ENCODE results near the gene KRTAP21-1. TPM values are rescaled to one million over a fixed set of nuclear protein-coding genes. Genes with fewer than 3 reads are reported as not detected.

KRTAP21-1 gene
- total RNA-seq, 1 experiment from 2014 or later: not detected

DNA sequence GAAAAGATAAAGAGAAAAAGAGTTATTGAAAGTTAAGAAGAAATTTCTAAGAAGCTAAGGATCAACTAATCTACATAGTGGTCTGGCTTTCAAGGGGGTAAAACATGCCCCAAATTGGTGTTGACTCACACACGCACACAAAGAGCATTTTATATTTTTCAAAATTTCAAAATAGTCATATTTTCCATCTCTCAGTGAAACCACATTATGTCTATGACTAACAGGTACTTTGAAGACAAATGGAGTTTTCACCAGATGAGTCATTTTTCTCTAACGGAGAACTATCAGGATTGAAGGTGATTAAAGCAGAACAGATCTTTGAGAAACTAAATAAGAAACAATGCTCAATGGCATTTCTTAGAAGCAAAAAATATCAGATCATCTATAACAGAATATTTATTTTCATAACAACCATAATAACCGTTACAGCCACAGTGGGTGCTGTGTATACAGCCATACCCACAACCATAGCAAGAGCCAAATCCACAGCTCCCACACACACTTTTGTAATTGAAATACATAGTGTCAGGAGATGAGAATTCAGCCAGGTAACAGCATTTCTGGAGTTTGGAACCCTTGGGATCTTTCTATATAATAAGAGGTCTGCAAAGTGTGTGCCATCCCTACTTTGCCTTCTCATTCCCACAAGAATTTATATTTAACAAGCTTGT lies 36.9 kb downstream of the KRTAP21-1 start, which contains the start of gene KRTAP21-3:
KRTAP21-3 (minus strand) TSS at position 539 of the 671 bp plus-strand sequence; CDS start at position 521, 18 bp downstream.
- Histone ChIP-seq H3K4me1 (ENCODE audit: insufficient read depth, low read length) (no peaks in the 10 kb centered on the region), H3K9me3 (ENCODE audit: control insufficient read depth, low read depth, low read length) (no peaks in the 10 kb centered on the region), H2BK20ac (ENCODE audit: low read depth, low read length, poor library complexity, severe bottlenecking) (no peak within 1 kb of the TSS), H3K18ac (ENCODE audit: insufficient read length, low read depth, low read length) (no peak within 1 kb of the TSS), H3K4me2 (ENCODE audit: insufficient read depth, insufficient read length, low read length) (no peak within 1 kb of the TSS), H3K23me2 (ENCODE audit: insufficient read length, low read depth, low read length, poor library complexity, severe bottlenecking) (no peaks in the 10 kb centered on the region), H4K5ac (ENCODE audit: insufficient read length, low read depth, low read length) (no peak within 1 kb of the TSS), H3K27me3 (ENCODE audit: insufficient read depth, low read length) (no peaks in the 10 kb centered on the region), H3K56ac (ENCODE audit: insufficient read length, low read depth, low read length) (no peak within 1 kb of the TSS), H4K8ac (replicated peaks; ENCODE audit: insufficient read length, low read depth, low read length) (no peak within 1 kb of the TSS), H2AFZ (ENCODE audit: low read length) (no peak within 1 kb of the TSS), H3K14ac (ENCODE audit: insufficient read depth, low read length) (no peak within 1 kb of the TSS), H3K23ac (ENCODE audit: insufficient read length, low read depth, low read length) (no peak within 1 kb of the TSS), H3K27ac (ENCODE audit: insufficient read length, low read depth, low read length) (no peak within 1 kb of the TSS), H3K79me2 (ENCODE audit: insufficient read depth, low read length) (no peaks in the 10 kb centered on the region), H2BK12ac (ENCODE audit: insufficient read length, low read depth, low read length) (no peak within 1 kb of the TSS), H2BK5ac (ENCODE audit: insufficient read length, low read length) (no peak within 1 kb of the TSS), H2AK5ac (ENCODE audit: insufficient read length, low read length) (no peak within 1 kb of the TSS), H3T11ph (ENCODE audit: low read length) (no peak within 1 kb of the TSS), H4K20me1 (ENCODE audit: control insufficient read depth, insufficient read depth, insufficient read length) (no peaks in the 10 kb centered on the region), H4K91ac (ENCODE audit: insufficient read length, low read depth, low read length) (no peak within 1 kb of the TSS), H3K9ac (ENCODE audit: extremely low read depth, insufficient read length, low read length) (no peak within 1 kb of the TSS), H3K4ac (ENCODE audit: low read depth, low read length) (no peak within 1 kb of the TSS), H2BK120ac (ENCODE audit: low read depth, low read length, poor library complexity, severe bottlenecking) (no peak within 1 kb of the TSS), H3K79me1 (ENCODE audit: insufficient read depth, low read depth, low read length, poor library complexity, severe bottlenecking) (no peaks in the 10 kb centered on the region), H2BK15ac (ENCODE audit: low read depth, low read length) (no peak within 1 kb of the TSS)
- no peak for DNase-seq
- WGBS (ENCODE audit: extremely low coverage, insufficient read length, low lambda C conversion rate): no CpG with 5 or more reads among the region's 3 CpGs
- H3K27ac Mint-ChIP-seq: no peak within 1 kb of the TSS
- no peaks in the 10 kb centered on the region for H3K4me1 Mint-ChIP-seq
- peaks cover 3% of the 10 kb centered on the region; the same call in 1 of the 2 replicates for H3K27me3 Mint-ChIP-seq (ENCODE audit: low read depth)
- peaks cover 0 to 21% (median 0%) of the 10 kb centered on the region in 3 experiments; a peak in 3 of 7 replicates for H3K36me3 Mint-ChIP-seq (ENCODE audit: insufficient read depth in 1 of 3, low read depth in 3 of 3)
- H3K9me3 Mint-ChIP-seq: peaks cover 0 to 12% of the 10 kb centered on the region in 2 experiments; a peak in 2 of 5 replicates
- no peak within 1 kb of the TSS for H3K4me3 Mint-ChIP-seq
- TF ChIP-seq, protein P1, sequence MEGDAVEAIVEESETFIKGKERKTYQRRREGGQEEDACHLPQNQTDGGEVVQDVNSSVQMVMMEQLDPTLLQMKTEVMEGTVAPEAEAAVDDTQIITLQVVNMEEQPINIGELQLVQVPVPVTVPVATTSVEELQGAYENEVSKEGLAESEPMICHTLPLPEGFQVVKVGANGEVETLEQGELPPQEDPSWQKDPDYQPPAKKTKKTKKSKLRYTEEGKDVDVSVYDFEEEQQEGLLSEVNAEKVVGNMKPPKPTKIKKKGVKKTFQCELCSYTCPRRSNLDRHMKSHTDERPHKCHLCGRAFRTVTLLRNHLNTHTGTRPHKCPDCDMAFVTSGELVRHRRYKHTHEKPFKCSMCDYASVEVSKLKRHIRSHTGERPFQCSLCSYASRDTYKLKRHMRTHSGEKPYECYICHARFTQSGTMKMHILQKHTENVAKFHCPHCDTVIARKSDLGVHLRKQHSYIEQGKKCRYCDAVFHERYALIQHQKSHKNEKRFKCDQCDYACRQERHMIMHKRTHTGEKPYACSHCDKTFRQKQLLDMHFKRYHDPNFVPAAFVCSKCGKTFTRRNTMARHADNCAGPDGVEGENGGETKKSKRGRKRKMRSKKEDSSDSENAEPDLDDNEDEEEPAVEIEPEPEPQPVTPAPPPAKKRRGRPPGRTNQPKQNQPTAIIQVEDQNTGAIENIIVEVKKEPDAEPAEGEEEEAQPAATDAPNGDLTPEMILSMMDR (conservative IDR thresholded peaks at IDR 0.05): no peak
